ENCODE results near the gene NADK. TPM values are rescaled to one million over a fixed set of nuclear protein-coding genes. Genes with fewer than 3 reads are reported as not detected.

NADK gene
- total and polyA plus RNA-seq, 5 donors, result 25.5 to 42.8 (median 34.2) TPM

DNA sequence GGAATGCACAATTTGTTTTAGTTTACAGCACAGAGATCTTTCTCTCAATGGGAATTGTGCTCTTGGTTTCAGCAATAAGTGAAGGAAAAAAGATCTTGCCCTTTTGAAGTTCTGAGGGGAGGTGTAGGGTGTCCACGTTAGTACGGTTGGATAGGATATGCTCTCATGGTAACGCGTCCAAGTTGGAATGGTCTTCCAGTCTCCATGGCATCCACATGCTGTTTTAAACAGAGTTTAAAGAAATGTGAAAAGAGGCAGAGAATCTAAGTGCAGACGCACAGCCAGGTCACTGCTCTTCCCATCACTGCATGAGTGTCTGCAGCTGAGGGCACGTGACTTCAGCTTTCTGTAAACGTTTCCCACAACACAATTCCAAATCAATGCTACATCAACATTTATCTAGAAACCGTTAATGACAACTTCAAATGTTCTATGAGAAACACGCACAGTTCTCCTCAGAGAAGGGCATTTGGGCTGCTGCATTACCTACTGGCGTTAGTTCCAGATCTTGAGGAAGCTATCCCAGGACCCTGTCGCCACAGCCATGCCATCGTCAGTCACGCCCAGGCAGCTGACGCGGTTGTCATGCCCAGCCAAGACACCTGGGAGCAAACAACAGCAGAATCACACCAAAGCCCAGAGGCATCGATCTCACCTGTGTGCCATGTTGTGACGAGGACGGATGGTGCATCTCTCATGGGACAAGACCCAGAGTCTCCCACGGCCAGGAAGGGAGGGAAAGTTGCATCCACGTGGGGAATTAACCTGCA, 8.8 kb upstream of the NADK start:
- H3K27ac ChIP-seq (ENCODE audit: low read length), result no peak overlapping the region
- no peaks in the 10 kb centered on the region for H3K9me3 ChIP-seq (ENCODE audit: control insufficient read depth, low read length)
- intact Hi-C loops (cut with DNase I), result loop anchor here in 2 of 4 donors (10.0 kb wide), 2 partner anchors 108 to 118 kb away; partner anchors contain the start of gene GNB1 (in 1 of the 2)
- ATAC-seq (no peak), DNase-seq (no peak)
- H3K27me3 ChIP-seq (ENCODE audit: control insufficient read depth, insufficient read depth), result no peaks in the 10 kb centered on the region
- peaks cover 13% of the 10 kb centered on the region for H3K4me1 ChIP-seq (ENCODE audit: control insufficient read depth, insufficient read depth, low read length)
- H3K4me3 ChIP-seq (ENCODE audit: low read length), result no peak overlapping the region
- 84% methylated on average over 20 of the region's 20 CpGs for WGBS

DNA sequence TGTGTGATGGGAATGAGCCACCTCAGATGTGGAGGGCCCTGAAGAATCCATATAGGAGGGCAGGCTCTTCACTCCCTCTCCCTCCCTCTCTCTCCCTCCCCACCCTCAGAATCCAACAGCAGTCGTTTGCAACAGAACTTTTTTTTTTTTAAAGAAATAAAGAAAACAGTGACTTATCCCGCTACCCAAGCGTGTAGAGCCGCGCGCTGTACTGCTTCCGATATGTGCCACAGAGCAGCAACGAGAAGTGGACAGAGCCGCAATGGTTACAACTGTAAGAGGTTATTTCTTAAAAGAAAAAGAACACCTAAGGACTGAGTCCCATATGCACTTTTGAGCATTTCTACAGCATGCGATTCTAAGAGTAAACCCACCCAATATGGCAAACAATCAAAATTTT, 7.4 kb upstream of the NADK start:
- ATAC-seq (no peak), DNase-seq (no peak)
- WGBS, result 88% methylated on average over 10 of the region's 10 CpGs
- Histone ChIP-seq H3K9me3 (ENCODE audit: control insufficient read depth, low read length) (no peaks in the 10 kb centered on the region), H3K4me3 (ENCODE audit: low read length) (no peak overlapping the region), H3K27ac (ENCODE audit: low read length) (no peak overlapping the region), H3K4me1 (ENCODE audit: control insufficient read depth, insufficient read depth, low read length) (peaks cover 17% of the 10 kb centered on the region), H3K27me3 (ENCODE audit: control insufficient read depth, insufficient read depth) (no peaks in the 10 kb centered on the region)
- intact Hi-C loops (cut with DNase I), result loop anchor here in 2 of 4 donors (10.0 kb wide), 2 partner anchors 109 to 119 kb away; partner anchors contain the start of gene GNB1 (in 1 of the 2)

DNA sequence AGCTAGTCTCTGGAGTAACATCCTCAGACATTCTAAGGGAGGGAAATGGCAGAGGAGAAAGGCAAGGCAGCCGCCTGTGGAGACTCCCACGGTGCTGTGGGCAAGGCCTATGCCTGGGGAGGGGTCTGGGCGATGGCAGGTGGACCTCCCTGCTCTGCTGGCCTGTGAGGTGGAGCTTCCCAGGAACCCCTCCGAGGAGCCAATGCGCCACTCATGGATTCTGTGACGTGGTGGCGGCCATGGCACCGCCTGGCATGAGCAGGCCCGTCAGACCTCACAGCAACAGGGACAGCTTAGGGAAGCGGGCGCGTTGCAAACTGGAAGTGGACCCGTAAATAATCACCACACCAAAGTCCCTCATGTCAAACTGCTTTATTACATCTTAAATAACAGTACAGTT, 6.7 kb upstream of the NADK start:
- intact Hi-C loops (cut with DNase I), result loop anchor here (5.0 to 10.0 kb wide), 3 partner anchors 110 to 122 kb away; partner anchors contain the start of gene GNB1 (in 1 of the 4)
- Histone ChIP-seq H3K9me3 (ENCODE audit: control insufficient read depth, low read length) (no peaks in the 10 kb centered on the region), H3K27me3 (ENCODE audit: control insufficient read depth, insufficient read depth) (no peaks in the 10 kb centered on the region), H3K4me1 (ENCODE audit: control insufficient read depth, insufficient read depth, low read length) (peaks cover 19% of the 10 kb centered on the region), H3K4me3 (ENCODE audit: low read length) (no peak overlapping the region), H3K27ac (ENCODE audit: low read length) (no peak overlapping the region)
- 94% methylated on average over 13 of the region's 13 CpGs for WGBS
- no peak for ATAC-seq
- no peak for DNase-seq

DNA sequence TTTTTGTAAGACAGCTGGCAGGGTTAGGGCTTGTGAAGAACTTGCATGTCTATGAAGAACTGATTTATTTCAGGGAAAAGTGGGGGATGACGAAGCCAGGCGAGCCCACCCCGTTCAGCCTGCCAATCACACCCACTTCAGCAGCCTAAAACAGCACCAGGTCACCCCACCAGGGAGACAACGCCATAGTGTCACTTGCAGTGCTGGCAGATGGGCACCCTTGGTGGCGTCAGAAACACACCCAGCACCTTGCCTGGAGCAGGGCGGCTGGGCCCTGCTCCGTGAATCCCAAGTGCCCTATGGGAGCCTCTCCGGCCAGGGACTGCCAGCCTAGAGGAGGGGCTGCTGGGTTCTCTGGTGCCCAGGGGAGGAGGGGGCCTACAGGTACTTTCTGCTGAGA, 5.0 kb upstream of the NADK start:
- peak in 2 of 3 donors; percentile 50 to 60 for DNase-seq
- Histone ChIP-seq H3K27ac (ENCODE audit: low read length) (no peak overlapping the region), H3K27me3 (ENCODE audit: control insufficient read depth, insufficient read depth) (no peaks in the 10 kb centered on the region), H3K4me3 (ENCODE audit: low read length) (no peak overlapping the region), H3K4me1 (ENCODE audit: control insufficient read depth, insufficient read depth, low read length) (peaks cover 19% of the 10 kb centered on the region), H3K9me3 (ENCODE audit: control insufficient read depth, low read length) (no peaks in the 10 kb centered on the region)
- 61% methylated on average over 8 of the region's 8 CpGs for WGBS
- ATAC-seq, result no peak
- intact Hi-C loops (cut with DNase I), result loop anchor here (5.0 to 10.0 kb wide), 3 partner anchors 111 to 124 kb away; partner anchors contain the start of gene GNB1 (in 1 of the 4)

DNA sequence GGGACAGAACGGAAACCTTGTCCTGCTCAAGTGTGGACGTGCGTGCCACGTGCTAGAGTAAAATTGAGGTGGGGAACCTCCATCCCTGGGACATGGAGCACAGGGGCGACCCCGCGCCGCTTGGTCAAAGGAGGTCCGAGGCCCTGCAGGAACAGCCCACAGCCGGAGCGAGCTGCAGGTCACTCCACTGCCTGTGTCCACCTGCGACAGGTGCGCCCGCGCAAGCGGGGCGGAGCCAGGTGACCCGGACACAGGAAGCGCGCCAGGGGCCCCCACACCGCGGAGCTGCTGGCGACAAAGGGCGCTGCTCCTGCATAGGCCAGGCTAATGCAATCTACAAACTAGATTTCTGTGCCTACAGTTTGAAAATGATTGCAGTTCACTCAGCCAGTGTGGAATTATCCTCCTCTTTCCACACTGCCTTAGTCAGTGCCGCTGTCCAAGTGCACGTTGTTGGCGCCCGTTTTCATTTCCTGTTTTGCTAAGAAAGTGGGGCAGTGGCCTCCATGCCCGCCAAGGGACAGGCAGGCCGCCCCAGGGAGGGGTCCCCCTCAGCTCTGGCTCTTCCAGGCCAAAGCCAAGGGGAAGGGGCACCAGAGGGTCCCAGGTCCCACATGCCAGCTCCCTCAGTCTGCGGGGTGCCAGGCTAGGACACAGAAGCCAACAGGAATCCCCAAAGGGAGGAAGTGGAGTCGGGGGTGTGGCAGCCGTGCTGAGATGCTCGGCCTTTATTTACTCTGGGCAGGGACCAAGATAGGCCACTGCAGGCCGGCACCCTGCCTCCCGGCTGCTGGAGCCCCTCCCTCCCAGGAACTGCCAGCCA, 4.3 kb upstream of the NADK start:
- intact Hi-C loops (cut with DNase I), result loop anchor here (5.0 to 10.0 kb wide), 3 partner anchors 112 to 125 kb away; partner anchors contain the start of gene GNB1 (in 1 of the 4)
- Histone ChIP-seq H3K27me3 (ENCODE audit: control insufficient read depth, insufficient read depth) (no peaks in the 10 kb centered on the region), H3K4me3 (ENCODE audit: low read length) (no peak overlapping the region), H3K4me1 (ENCODE audit: control insufficient read depth, insufficient read depth, low read length) (peaks cover 15% of the 10 kb centered on the region), H3K27ac (ENCODE audit: low read length) (peak overlapping the region; percentile 70), H3K9me3 (ENCODE audit: control insufficient read depth, low read length) (no peaks in the 10 kb centered on the region)
- 3% methylated on average over 36 of the region's 36 CpGs for WGBS
- peak; percentile 71 to 74 for ATAC-seq
- peak; percentile 77 to 90 (median 88) for DNase-seq

DNA sequence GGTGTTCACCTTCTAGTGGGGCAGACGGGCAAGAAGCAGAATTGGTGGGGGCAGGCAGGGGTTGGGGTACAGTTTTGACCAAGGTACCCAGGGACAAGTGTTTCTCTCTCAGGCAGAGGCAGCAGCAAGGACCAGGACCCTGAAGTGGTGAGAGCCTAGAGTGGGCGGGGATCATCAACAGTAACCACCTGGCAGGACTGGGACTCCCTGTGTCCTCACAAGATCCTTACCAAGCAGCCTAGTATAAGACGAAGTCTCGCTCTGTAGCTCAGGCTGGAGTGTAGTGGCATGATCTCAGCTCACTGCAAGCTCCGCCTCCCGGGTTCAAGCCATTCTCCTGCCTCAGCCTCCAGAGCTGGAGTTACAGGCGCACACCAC, 3.2 kb upstream of the NADK start:
- Histone ChIP-seq H3K9me3 (ENCODE audit: control insufficient read depth, low read length) (no peaks in the 10 kb centered on the region), H3K27me3 (ENCODE audit: control insufficient read depth, insufficient read depth) (no peaks in the 10 kb centered on the region), H3K4me1 (ENCODE audit: control insufficient read depth, insufficient read depth, low read length) (peaks cover 18% of the 10 kb centered on the region), H3K4me3 (ENCODE audit: low read length) (no peak overlapping the region), H3K27ac (ENCODE audit: low read length) (no peak overlapping the region)
- WGBS, result 74% methylated on average over 7 of the region's 7 CpGs
- ATAC-seq, result no peak
- intact Hi-C loops (cut with DNase I), result loop anchor here (5.0 to 10.0 kb wide), 3 partner anchors 113 to 126 kb away; partner anchors contain the start of gene GNB1 (in 1 of the 4)
- DNase-seq, result no peak

DNA sequence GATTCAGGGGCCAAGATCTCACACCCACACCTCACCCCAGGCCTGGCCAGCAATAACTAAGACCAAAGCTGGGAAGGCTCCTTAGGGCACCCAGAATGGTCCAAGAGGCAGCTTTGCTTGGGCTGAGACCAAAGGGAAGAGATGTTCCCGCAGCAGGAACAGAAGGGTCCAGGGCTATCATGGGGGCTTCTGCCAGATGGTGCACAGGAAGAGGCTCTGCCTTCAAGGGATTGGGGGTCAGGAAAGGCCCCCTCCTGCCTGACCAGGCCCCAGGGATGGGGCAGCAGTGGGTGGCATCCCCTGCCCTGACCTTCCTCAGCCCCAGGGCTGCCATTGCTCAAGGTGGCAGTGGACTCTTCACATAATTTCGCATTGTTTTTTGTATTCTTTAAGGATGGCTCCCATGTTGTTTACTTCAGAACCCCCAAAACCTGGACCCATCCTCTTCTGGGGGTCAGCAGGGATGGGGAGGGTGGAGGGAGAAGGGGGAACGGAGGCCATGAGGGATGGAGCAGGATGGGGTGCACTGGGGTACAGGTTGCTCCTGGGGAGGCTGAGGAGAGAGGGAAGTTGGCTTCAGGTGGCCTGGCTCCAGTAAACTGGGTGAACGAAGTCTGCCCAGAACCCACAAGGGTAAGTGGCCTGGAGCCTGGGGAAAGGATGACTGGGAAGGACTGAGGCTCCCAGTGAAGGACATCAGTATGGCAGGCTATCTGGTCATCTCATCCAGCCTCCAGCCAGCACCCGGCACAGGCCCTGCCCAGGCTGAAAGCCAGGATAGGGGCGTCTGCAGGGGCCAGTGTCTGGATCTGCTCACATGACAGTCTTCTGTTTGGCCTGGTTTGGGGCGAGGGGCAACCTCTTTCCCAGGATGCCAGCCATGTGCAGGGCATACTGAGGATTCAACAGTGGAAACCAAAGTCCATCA, 2.6 kb upstream of the NADK start:
- peak in 1 of 2 donors; percentile 35 for ATAC-seq
- H3K4me1 ChIP-seq (ENCODE audit: control insufficient read depth, insufficient read depth, low read length), result peaks cover 22% of the 10 kb centered on the region

DNA sequence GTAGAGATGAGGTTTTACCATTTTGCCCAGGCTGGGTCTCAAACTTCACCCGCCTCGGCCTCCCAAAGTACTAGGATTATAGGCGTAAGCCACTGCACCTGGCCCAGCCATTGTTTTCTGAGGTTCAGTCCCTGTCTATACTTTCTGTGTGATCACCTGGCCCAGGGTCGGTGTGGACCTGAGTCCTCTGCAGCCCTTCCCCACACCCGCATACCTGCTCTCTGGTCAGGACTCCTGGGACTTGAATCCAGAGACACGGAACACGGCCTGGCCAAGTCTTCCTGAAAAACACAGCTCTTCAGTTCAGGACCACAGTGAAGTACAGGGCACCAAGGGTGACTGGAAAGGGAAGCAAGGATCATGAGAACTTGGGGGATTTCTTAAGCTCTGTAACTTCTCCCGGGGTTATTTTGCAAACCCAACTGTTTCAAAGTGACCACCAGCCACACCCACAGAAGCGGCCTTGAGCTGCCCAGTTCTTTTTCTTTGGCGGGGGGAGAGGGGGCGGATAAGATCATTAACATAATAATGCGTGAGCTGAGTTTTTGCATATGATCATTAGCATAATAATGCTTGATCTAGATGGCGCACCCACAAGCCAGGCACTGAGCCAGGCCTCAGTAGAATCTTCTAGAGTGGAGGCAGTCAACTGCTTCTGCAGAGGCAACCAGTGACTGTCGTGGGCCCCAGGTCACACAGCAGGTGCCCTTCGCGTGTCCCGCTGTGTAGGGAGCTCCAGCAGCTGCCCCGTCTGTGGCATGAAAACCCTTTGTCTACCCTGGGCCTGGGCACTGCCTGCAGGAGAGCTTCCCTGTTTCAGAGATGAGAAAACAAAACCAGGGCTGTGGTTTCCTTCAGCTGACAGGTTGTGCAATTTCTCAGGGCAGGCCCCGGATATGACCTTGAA, 1.7 kb upstream of the NADK start:
- Histone ChIP-seq H3K27ac (ENCODE audit: low read length) (peak overlapping the region; percentile 45), H3K4me1 (ENCODE audit: control insufficient read depth, insufficient read depth, low read length) (peaks cover 28% of the 10 kb centered on the region), H3K9me3 (ENCODE audit: control insufficient read depth, low read length) (no peaks in the 10 kb centered on the region), H3K27me3 (ENCODE audit: control insufficient read depth, insufficient read depth) (no peaks in the 10 kb centered on the region), H3K4me3 (ENCODE audit: low read length) (no peak overlapping the region)
- WGBS, result 60% methylated on average over 19 of the region's 19 CpGs
- intact Hi-C loops (cut with DNase I), result loop anchor here (5.0 to 10.0 kb wide), 3 partner anchors 115 to 127 kb away; partner anchors contain the start of gene GNB1 (in 1 of the 4)
- peak; percentile 51 to 79 (median 75) for DNase-seq
- peak in 1 of 2 donors; percentile 0 for ATAC-seq

More for the DNA sequence above, 2.6 kb upstream of the NADK start:
- Histone ChIP-seq H3K9me3 (ENCODE audit: control insufficient read depth, low read length) (no peaks in the 10 kb centered on the region), H3K4me3 (ENCODE audit: low read length) (no peak overlapping the region), H3K27me3 (ENCODE audit: control insufficient read depth, insufficient read depth) (no peaks in the 10 kb centered on the region), H3K27ac (ENCODE audit: low read length) (peak overlapping the region; percentile 9)
- WGBS, result 70% methylated on average over 7 of the region's 7 CpGs
- intact Hi-C loops (cut with DNase I), result loop anchor here (5.0 to 10.0 kb wide), 3 partner anchors 114 to 126 kb away; partner anchors contain the start of gene GNB1 (in 1 of the 4)
- DNase-seq, result peak in 1 of 3 donors; percentile 53

DNA sequence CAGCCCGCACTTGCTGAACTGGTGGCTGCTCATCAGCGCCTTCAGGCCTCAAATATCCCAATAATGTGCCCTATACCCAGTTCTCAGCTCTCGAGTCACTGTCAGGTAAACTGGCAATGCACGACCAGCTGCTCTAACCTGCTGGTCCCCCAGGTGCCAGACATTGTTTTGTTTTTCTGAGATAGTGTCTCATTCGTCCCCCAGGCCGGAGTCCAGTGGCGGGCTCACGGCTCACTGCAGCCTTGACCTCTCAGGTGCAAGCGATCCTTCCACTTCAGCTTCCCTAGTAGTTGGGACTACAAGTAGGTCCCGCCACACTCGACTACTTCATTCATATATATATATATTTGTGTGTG, 1.0 kb upstream of the NADK start:
- DNase-seq (no peak), ATAC-seq (no peak)
- Histone ChIP-seq H3K27ac (ENCODE audit: low read length) (no peak overlapping the region), H3K27me3 (ENCODE audit: control insufficient read depth, insufficient read depth) (no peaks in the 10 kb centered on the region), H3K9me3 (ENCODE audit: control insufficient read depth, low read length) (no peaks in the 10 kb centered on the region), H3K4me3 (ENCODE audit: low read length) (peak overlapping the region; percentile 87), H3K4me1 (ENCODE audit: control insufficient read depth, insufficient read depth, low read length) (peaks cover 30% of the 10 kb centered on the region)
- intact Hi-C loops (cut with DNase I), result no loop called here
- WGBS, result 75% methylated on average over 11 of the region's 11 CpGs

All from right cardiac atrium (tissue), 5 donors.